NCI-H2196 (cell line): Measurements from ENCODE around the gene MEF2C.
A peak's percentile ranks its signal among the peaks of the same experiment; 100 is the strongest.

ENCODE experiments used
- DNase-seq: peaks from one replicate; lab custom pipeline; 2025; ENCODE audit not compliant: unreplicated experiment; lab: John Stamatoyannopoulos, UW

Gene MEF2C

DNA sequence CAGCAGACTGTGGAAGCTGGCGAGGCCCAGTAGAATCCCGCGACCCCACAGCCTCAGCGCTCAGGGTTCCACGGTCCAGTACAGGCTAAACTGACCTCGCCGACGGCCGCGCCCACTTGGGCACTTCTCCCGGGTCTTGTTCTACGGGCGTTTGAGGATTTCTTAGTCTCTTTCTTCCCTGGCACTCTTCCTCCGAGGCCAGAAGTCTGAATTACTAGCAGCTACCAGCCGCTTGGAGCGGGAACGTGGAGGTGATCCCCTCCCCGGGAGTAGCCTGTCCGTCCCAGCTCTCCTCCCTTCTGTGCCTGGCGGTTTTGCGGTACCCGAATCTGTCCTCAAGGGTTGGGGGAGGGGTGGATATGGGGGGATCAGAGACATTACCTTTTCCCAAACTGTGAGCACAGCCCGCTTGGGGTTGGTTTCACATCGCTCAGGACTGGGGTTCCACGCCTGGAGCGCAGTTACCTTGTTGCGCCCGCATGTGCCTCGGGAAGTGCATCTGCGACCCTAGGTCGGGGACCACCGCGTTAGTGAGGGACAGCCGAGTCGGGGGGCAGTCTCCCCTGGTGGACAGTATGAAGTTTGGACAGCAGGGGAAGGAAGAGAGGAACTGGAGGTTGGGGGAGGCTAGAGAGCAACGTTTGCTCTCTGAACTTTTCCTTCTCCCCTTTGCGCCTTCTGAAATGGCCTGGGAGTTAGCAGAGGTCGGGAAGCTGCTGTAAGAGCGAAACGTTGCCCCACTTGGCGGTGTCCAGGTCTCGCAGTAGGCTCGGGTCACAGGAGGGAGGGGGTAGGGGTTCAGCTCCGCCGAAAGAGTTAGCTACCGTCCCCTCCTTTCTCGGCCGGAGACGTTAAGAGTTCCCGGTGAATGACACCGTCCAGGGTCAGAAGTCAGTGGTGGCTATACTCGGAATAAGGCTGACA is 190.8 kb downstream of the MEF2C start:
- DNase-seq = no peak

- no peak for DNase-seq
Measured at GRCh38 chr5:88691230-88691582, 191.8 kb downstream of the MEF2C start.

GRCh38 chr5:88690409-88691229 is 192.4 kb downstream of the MEF2C start:
- peak; percentile 45 for DNase-seq

DNA sequence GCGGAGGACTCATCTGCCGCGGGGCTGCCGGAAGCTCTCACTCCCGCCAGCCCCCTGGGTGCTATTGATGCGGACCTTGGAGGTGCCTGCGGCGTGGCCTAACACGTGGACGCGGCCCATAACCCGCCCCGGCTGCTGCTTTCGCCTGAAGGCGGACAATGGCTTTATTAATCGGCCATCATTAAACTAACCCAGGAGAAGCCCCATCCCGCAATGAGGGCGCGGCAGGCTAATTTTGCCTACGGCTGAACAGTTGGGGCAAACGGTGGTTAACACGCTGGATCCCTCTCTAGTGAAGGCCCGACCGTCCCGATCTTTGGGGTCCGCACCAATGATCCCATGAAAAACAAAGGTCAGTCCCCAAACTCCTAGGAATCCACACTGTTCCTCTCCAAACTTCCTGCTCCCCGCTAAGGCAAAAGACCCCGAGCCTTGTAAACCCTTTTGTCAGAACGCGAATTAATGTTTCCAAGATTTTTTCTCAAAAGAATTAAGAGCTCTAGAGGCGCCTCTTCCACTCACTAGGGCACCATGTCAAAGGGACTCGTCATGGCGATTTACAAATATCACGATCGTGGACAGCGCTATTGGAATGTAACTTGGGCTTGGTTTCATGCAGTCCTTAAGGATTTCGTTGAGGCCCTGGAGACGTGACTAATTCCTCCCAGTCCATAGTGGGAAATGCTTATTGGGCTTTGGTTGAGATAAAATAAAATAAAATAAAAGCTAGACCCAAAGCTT is 193.1 kb downstream of the MEF2C start:
- no peak for DNase-seq

- no peak for DNase-seq
Measured at GRCh38 chr5:88688984-88689667, 193.9 kb downstream of the MEF2C start.

DNA sequence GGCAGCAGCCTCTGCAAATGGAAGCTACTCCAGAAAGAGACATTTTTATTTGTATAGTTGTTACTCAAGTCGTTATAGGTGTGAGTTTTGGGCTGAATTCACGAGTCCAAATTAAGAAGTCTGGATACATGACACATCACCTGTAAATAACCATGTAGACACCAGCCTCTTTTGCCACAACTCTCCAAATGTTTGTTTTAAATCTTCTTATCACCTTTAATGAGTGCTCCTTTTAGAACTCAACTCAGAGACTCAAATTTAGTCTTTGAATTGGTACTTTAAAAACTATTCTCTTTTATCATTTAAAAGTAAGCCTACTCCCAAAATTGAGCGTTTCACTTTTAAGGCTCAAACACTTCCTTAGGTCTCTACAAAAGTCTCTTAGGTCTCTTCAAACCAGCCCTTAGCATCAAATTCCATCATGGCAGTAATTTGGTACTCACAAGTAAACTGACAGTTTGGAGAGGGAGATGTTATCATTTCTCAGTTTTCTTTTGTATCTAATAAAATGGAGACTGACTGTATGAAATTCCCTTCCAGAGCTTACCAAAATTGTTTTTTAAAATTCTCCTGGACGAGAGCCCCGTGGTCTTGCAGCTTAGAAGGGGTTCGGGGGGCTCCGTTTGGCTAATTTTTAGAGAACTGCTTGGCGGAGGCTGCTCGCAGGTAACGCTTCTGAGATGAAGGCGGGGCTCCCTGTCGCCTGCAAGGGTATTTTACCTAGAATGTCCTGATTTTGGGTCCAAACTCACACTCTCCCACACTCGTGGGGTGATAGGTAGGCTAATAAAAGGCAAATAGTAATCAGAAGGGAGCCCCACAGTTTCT is 194.6 kb downstream of the MEF2C start:
- DNase-seq = no peak

DNA sequence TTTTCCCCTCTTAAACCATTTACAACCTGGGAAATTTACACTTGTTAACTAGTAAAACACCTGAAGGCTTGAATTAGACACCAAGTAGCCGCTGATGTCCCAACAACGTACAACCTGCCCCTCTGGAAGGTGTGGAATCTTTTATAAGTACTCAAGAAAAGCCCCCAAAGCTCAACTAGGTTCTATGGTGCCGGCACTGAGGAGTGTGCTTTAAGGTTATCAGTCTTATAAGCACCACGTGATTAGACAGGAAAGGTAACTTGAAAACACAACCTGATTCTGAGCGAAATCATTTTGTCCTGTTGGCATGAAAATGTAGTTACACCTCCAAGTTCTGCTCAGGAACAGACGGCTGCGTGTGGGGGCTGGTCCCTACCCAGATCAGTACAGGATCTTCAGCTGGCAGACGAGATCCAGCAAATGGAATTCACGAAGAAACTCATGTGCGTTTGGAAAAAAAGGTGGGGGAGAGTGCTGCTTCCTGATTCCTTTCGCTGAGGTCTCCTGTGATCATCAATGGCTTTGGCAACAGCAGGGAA is 195.5 kb downstream of the MEF2C start:
- DNase-seq = no peak

DNA sequence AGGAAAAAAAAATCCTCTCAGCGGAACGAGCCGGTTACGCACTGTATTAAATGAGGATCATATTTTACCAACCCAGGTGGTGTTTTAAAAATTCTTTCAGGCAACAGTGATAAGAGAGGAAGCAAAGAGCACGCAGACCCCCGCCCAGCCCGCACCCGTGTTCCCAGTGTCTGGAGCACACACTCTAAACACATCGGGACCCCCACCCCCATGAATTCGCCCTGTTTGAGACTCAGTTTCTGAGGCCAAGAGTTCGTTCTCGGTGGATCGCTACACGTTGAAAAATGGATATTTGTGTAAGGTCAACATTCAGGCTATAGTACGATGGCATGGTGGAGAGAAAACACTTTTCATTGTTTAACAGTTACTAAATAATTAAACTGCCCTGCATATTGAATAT is 196.3 kb downstream of the MEF2C start:
- no peak for DNase-seq

DNA sequence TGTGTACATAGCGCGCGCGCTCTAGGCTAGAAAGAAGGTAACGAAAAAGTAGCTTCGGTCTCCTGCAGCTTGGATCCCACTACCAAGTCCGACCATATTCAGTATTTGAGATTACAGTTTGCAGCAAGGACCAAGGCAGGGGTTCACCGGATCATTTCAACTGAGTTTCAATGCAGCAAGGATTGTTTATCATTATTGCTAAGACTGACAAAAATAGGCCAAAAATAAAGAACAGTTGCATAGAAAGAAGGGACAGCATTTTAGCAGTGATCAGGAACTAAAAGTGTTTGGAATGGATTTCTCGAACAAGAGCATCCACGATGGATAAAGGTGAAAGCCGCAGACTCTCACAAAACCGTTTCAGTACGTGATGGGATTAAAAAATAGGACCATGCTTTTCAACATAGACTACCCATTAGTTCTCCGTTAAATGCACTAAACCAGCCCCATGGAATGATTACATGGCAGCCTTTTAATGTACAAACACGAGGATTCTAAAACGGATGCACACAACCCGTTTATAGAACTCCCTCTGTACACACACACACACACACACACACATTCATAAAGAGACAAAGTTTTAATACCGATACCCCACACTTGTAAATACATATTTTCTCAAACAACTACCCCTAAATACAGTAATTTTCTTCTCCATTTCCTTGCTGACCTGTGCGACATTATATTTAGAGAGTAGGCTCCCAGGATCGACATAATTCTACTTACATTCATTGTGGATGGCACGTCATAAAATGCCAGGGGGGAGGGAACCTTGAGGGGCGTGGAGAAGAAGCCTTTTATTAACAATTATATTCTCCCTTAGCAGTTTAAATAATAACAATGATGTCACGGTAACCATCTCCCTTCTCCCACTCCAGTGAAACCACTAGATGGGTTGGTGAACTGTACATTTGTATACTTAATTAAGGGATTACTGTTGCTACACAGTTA is 197.1 kb downstream of the MEF2C start:
- no peak for DNase-seq

GRCh38 chr5:88683506-88684135 is 199.4 kb downstream of the MEF2C start:
- DNase-seq = no peak

- DNase-seq = no peak
Measured at GRCh38 chr5:88682881-88683361, 200.1 kb downstream of the MEF2C start.

GRCh38 chr5:88682131-88682530 is 200.9 kb downstream of the MEF2C start:
- no peak for DNase-seq

GRCh38 chr5:88681211-88681803 is 201.7 kb downstream of the MEF2C start:
- DNase-seq = no peak

GRCh38 chr5:88680253-88681132 is 202.5 kb downstream of the MEF2C start:
- peak; percentile 26 for DNase-seq

DNA sequence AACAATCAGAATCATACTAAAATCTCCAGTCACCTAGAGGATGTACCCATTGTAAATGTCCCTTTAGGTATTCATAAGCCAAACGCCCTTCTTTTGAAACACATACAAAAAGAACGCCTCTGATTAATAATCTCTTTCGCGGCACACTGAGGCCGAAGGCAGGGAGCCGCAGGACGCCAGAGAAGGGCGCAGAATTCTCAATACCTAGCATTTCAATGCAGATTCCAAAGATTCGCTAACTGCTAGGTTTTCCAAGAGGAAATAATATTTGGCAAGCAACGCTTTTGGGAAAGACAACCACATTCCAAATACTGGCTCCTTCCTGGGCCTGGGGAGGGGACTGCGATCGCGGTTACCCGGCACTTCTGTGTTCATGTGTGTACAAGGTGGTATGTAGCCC is 203.3 kb downstream of the MEF2C start:
- no peak for DNase-seq

GRCh38 chr5:88678770-88679381 is 204.1 kb downstream of the MEF2C start:
- no peak for DNase-seq
